ENCODE measurements around the gene HOXC10. TPM values are rescaled to one million over a fixed set of nuclear protein-coding genes. Genes with fewer than 3 reads are reported as not detected.

Gene HOXC10
- total RNA-seq, 1 donor from 2014 or later, result 1.8 TPM

GRCh38 chr12:53956251-53956887 lies 28.6 kb upstream of the HOXC10 start:
- Mint-ChIP-seq H3K4me3 (no peak overlapping the region), H3K4me1 (no peaks in the 10 kb centered on the region), H3K36me3 (ENCODE audit: low read depth) (no peaks in the 10 kb centered on the region), H3K9me3 (no peaks in the 10 kb centered on the region), H3K27ac (ENCODE audit: unreplicated experiment) (no peak overlapping the region), H3K27me3 (ENCODE audit: low read depth) (peaks cover 99% of the 10 kb centered on the region)
- no peak for TF ChIP-seq CTCF (conservative IDR thresholded peaks at IDR 0.05)
- DNase-seq (ENCODE audit: low read depth, low spot score), result no peak

- H3K36me3 Mint-ChIP-seq (ENCODE audit: low read depth), result no peaks in the 10 kb centered on the region
- no peak overlapping the region for H3K4me3 Mint-ChIP-seq
- H3K27me3 Mint-ChIP-seq (ENCODE audit: low read depth), result peaks cover 99% of the 10 kb centered on the region
- H3K4me1 Mint-ChIP-seq, result no peaks in the 10 kb centered on the region
- H3K9me3 Mint-ChIP-seq, result no peaks in the 10 kb centered on the region
- H3K27ac Mint-ChIP-seq (ENCODE audit: unreplicated experiment), result no peak overlapping the region
- TF ChIP-seq CTCF (conservative IDR thresholded peaks at IDR 0.05), result no peak
- DNase-seq (ENCODE audit: low read depth, low spot score), result no peak
Observed at GRCh38 chr12:53956914-53957536, 27.9 kb upstream of the HOXC10 start.

GRCh38 chr12:53958128-53958527 lies 26.8 kb upstream of the HOXC10 start:
- TF ChIP-seq CTCF (conservative IDR thresholded peaks at IDR 0.05), result no peak
- Mint-ChIP-seq H3K4me3 (no peak overlapping the region), H3K27me3 (ENCODE audit: low read depth) (peaks cover 99% of the 10 kb centered on the region), H3K4me1 (no peaks in the 10 kb centered on the region), H3K9me3 (no peaks in the 10 kb centered on the region), H3K36me3 (ENCODE audit: low read depth) (no peaks in the 10 kb centered on the region), H3K27ac (ENCODE audit: unreplicated experiment) (no peak overlapping the region)
- no peak for DNase-seq (ENCODE audit: low read depth, low spot score)

- no peak overlapping the region for H3K27ac Mint-ChIP-seq (ENCODE audit: unreplicated experiment)
- no peaks in the 10 kb centered on the region for H3K4me1 Mint-ChIP-seq
- no peak for TF ChIP-seq CTCF (conservative IDR thresholded peaks at IDR 0.05)
- peaks cover 99% of the 10 kb centered on the region for H3K27me3 Mint-ChIP-seq (ENCODE audit: low read depth)
- no peaks in the 10 kb centered on the region for H3K36me3 Mint-ChIP-seq (ENCODE audit: low read depth)
- H3K4me3 Mint-ChIP-seq, result no peak overlapping the region
- H3K9me3 Mint-ChIP-seq, result no peaks in the 10 kb centered on the region
- no peak for DNase-seq (ENCODE audit: low read depth, low spot score)
Observed at GRCh38 chr12:53959314-53959713, 25.6 kb upstream of the HOXC10 start.

GRCh38 chr12:53960187-53961024 lies 24.5 kb upstream of the HOXC10 start:
- H3K27ac Mint-ChIP-seq (ENCODE audit: unreplicated experiment), result no peak overlapping the region
- H3K4me1 Mint-ChIP-seq, result no peaks in the 10 kb centered on the region
- H3K4me3 Mint-ChIP-seq, result no peak overlapping the region
- no peaks in the 10 kb centered on the region for H3K36me3 Mint-ChIP-seq (ENCODE audit: low read depth)
- peaks cover 100% of the 10 kb centered on the region for H3K27me3 Mint-ChIP-seq (ENCODE audit: low read depth)
- no peaks in the 10 kb centered on the region for H3K9me3 Mint-ChIP-seq
- no peak for TF ChIP-seq CTCF (conservative IDR thresholded peaks at IDR 0.05)
- DNase-seq (ENCODE audit: low read depth, low spot score), result no peak

Data from neural crest cell (in vitro differentiated cells).